ENCODE measurements around the gene PWP1.

PWP1 gene

DNA sequence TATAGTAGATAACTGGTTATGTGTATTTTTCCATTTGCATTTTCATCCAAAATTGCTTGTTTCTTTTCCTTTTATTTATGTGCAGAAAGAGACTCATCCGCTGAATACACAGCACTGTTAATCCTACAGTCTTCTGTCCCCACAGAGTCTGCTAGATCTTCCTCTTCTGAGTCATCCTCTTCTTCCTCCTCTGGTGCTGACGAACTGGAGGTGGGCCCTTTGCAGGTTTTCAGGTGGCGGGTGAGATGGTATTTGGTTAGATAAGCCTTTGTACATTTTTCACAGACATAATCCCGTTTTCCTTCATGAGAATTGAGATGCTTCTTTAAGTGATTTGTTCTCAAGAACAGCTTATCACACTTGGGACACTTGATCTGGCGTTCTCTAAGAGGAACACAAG, 48.5 kb downstream of the PWP1 start:
- no peak for DNase-seq (ENCODE audit: insufficient read length, low spot score)
- FAIRE-seq: no peak
- TF ChIP-seq POLR2A (IDR thresholded peaks at IDR 0.05; ENCODE audit: low read depth, low read length): no peak

DNA sequence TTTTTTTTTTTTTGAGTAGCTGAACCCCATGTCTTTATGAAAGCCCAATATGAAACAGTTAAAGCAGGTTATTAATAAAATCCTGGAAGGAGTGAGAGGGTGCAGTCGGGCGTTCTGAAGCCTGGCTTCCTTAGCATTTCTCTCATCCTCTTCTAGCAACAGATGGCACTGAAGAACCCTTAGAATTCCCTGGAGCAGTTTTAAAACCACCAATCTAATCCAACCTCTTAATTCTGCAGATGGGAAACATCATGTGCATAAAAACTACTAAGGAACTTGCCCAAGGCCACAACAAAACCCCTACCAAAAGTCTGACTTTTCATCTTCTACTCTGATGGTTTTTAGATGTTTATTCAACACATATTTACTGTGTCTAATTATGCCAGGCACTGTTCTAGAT, 50.2 kb downstream of the PWP1 start:
- DNase-seq (ENCODE audit: insufficient read length, low spot score): no peak
- no peak for FAIRE-seq
- no peak for TF ChIP-seq POLR2A (IDR thresholded peaks at IDR 0.05; ENCODE audit: low read depth, low read length)

DNA sequence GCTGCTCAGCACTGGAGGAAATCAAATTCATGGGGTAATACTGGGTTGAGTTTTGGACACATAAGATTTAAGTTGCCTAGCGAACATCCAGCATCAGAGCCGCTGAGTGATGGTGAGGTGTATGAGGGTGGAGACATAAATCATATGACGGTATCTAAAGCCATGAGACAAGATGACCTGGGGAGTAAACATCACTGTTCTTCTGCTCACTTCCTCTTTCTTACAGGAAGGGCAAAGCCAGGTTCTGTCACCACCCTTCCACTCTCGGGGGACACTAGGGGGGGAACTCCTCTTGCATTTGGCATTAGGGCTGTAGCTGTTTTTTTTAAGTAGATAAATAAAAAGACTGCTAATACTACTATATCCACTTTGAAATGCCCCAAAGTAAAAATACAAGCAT, 51.3 kb downstream of the PWP1 start:
- FAIRE-seq (no peak), DNase-seq (ENCODE audit: insufficient read length, low spot score) (no peak)
- no peak for TF ChIP-seq POLR2A (IDR thresholded peaks at IDR 0.05; ENCODE audit: low read depth, low read length)

DNA sequence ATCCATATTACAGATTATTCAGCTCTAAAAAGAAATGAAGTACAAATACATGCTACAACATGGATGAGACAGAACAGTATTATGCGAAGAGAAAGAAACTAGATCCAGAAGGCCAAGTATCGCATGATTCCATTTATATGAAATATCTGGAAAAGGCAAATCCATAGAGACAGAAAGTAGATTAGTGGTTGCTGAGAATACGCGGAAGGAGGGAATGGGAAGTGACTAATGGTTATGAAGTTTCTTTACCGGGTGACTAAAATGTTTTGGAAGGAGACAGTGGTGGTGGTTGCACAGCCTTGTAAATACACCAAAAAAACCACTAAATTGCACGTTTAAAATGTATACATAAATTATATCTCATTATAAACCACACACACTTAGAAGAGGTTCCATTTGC, 62.9 kb downstream of the PWP1 start:
- peak; percentile 23 for DNase-seq (ENCODE audit: insufficient read length, low spot score)
- FAIRE-seq: peak; percentile 92
- no peak for TF ChIP-seq POLR2A (IDR thresholded peaks at IDR 0.05; ENCODE audit: low read depth, low read length)

DNA sequence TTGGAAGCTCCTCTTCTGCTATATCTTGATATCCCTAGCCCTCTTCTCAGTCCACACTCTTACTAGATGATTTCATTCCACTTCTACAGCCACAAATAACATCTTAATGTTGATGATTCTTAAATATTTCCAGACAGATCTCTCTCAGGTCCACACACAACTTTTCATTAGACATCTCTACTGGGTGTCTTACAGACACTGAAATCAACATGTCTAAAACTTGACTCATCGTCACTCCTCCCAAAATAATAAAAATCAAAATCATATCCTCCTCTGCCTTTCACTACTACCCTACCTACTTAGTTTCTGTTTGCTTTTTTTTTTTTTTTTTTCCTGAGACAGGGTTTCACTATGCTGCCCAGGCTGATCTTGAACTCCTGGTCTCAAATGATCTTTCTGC, 63.5 kb downstream of the PWP1 start:
- TF ChIP-seq POLR2A (IDR thresholded peaks at IDR 0.05; ENCODE audit: low read depth, low read length): no peak
- peak; percentile 25 for DNase-seq (ENCODE audit: insufficient read length, low spot score)
- FAIRE-seq: peak; percentile 33

DNA sequence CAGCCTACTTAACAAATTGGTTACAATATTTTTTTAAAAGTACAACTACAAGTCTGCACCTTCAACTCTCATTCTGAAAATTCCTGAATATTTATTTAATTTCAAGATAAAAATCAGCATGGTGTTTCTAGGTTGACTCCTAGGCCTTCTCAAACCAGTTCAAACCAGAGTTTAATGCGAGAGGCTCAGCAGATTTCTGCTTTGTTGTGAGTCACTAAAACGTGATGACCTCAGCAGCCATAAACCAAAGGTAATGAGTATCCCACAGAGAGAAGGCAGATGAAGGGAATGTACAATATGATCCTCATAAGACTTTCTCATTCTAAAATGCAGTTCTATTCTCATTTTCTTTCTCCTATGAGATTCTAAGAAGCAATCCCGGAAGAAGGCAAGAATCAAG, 73.8 kb downstream of the PWP1 start:
- TF ChIP-seq POLR2A (IDR thresholded peaks at IDR 0.05; ENCODE audit: low read depth, low read length): no peak
- FAIRE-seq: peak; percentile 92

DNA sequence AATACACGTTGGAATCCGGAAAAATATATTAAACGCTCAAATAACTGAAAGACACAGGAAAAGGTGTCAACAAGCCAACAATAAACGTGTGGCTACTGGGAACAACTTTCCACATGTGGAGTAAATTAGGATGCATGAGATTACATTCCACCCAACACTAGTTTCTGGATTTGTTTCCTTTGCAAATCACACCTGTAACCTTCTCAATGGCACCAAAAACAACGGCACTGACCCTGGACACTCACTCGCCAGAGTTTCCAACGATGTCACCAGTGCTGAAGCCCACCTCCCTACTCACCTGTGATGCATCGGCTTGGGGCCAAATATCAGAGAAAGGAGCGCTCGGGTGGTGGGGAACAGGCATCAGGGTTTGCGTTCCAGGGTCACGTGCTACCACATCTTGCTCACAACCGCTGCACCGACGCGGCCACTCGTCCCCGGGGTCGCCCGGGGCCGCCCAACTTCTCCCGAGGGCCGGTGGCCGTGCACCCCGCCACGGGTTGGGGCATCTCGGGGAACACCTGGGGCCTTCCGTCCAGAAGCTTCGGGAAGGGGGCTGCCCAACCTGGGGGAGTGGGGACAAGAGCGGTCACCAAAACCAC, 74.7 kb downstream of the PWP1 start:
- no peak for TF ChIP-seq POLR2A (IDR thresholded peaks at IDR 0.05; ENCODE audit: low read depth, low read length)
- DNase-seq (ENCODE audit: insufficient read length, low spot score) (no peak), FAIRE-seq (peak; percentile 45)

More for the DNA sequence above, 73.8 kb downstream of the PWP1 start:
- peak; percentile 92 for DNase-seq (ENCODE audit: insufficient read length, low spot score)

DNA sequence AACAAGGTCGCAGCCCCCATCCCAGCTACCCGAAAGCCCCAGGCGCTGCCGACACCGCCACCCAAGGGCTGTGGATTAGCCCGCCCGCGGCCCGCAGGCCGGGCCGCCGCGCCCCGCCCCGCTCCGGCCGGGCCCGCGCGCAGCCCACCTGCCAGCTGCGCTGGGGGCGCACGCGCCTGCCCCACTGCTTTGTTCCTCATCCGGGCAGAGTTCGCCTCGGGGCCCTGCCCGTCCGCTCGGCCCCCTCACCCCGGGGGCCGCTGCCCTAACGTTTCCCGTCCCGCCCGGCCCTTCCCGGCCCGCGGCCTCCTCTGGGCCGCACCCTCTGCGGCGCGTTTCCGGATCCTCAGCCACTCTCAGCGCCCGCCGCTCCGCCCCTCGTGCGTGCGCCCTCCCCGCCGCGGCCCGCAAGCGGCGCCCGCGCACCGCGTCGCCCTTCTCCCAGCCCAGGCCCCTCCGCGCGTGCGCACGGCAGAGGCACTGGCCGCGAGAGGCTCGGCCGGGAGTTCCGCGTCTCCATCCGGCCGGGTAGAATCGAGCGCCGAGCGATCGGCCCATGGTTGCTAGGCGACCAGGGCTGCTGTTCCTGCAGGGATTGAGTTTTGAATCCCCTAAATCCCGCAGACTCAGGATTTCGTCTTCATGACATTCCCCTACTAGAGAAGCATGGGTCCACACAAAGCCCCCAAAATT, 75.4 kb downstream of the PWP1 start, which contains the start of gene PRDM4:
Gene PRDM4 (minus strand): TSS at position 329 of the 693 bp plus-strand sequence. CDS start 622 bp downstream, outside the sequence.
- peak; percentile 62 for FAIRE-seq
- peak; percentile 66 for TF ChIP-seq POLR2A (IDR thresholded peaks at IDR 0.05; ENCODE audit: low read depth, low read length)
- peak; percentile 98 for DNase-seq (ENCODE audit: insufficient read length, low spot score)

DNA sequence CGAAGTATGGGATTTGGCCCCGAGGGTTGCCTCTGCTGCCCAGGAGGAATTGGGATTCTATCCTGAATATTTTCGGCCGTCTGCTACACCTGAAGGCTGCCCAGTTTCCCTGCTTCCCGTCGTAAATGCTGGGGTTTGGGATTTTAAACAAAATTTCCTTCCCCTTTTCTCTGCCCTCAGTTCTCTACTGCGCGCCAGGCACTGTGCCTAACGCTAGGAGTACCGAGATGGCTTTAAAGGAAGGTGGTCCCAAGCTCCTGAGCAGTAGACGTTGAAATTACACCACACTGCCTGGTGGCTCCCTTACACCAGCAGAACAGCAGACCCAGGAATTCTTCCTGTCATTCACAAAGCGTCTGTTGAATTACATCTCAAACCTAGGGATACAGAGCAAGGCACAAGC, 75.9 kb downstream of the PWP1 start:
- FAIRE-seq (no peak), DNase-seq (ENCODE audit: insufficient read length, low spot score) (peak; percentile 28)
- TF ChIP-seq POLR2A (IDR thresholded peaks at IDR 0.05; ENCODE audit: low read depth, low read length): no peak
